Caki2 (cell line): ENCODE measurements around the gene VSX1. TPM values are rescaled to one million over a fixed set of nuclear protein-coding genes. Genes with fewer than 3 reads are reported as not detected.

Source experiments
- DNase-seq: peaks from one replicate; pipeline ENCODE4 v3.0.0-alpha.2; 2015; ENCODE audit warnings: low read depth
- in situ Hi-C: cut with HindIII; loops from 2 replicates; pipeline ENCODE4 v1.10.0; 2016; ENCODE audit warnings: low sequenced_read_pairs, low pct_unique_long_range_greater_than_20kb, mixed read lengths
- total RNA-seq: library from RNA; depleted of rRNA; stranded (reverse); fragments of >200 nt; shearing (Covaris generic); gene quantifications from 2 replicates; pipeline ENCODE4 v1.2.3, GENCODE V29; 2014; ENCODE audit warnings: low replicate concordance

The VSX1 gene
- total RNA-seq, 1 experiment from 2014 or later = not detected

GRCh38 chr20:25047766-25048165 lies 34.2 kb downstream of the VSX1 start:
- DNase-seq = no peak
- in situ Hi-C loops = no loop called here

GRCh38 chr20:25046736-25047666 lies 34.9 kb downstream of the VSX1 start:
- DNase-seq = no peak
- in situ Hi-C loops = no loop called here

GRCh38 chr20:25046181-25046641 lies 35.7 kb downstream of the VSX1 start:
- in situ Hi-C loops = no loop called here
- DNase-seq = no peak

GRCh38 chr20:25045343-25045712 lies 36.6 kb downstream of the VSX1 start:
- DNase-seq = no peak
- in situ Hi-C loops = no loop called here

GRCh38 chr20:25044660-25045342 lies 37.1 kb downstream of the VSX1 start:
- DNase-seq = no peak
- in situ Hi-C loops = no loop called here

DNA sequence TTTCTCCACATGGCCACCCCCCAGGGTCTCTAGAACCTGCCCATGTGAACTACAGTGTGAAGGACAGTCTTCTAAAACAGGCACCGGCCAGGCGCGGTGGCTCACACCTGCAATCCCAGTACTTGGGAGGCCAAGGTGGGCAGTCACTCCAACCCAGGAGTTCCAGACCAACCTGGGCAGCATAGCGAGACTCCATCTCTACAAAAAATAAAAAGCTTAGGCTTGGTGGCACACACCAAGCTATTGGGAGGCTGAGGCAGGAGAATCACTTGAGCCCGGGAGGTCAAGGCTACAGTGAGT lies 37.7 kb downstream of the VSX1 start:
- DNase-seq = no peak
- in situ Hi-C loops = no loop called here

GRCh38 chr20:25043499-25044260 lies 38.3 kb downstream of the VSX1 start:
- no peak for DNase-seq
- in situ Hi-C loops = no loop called here

DNA sequence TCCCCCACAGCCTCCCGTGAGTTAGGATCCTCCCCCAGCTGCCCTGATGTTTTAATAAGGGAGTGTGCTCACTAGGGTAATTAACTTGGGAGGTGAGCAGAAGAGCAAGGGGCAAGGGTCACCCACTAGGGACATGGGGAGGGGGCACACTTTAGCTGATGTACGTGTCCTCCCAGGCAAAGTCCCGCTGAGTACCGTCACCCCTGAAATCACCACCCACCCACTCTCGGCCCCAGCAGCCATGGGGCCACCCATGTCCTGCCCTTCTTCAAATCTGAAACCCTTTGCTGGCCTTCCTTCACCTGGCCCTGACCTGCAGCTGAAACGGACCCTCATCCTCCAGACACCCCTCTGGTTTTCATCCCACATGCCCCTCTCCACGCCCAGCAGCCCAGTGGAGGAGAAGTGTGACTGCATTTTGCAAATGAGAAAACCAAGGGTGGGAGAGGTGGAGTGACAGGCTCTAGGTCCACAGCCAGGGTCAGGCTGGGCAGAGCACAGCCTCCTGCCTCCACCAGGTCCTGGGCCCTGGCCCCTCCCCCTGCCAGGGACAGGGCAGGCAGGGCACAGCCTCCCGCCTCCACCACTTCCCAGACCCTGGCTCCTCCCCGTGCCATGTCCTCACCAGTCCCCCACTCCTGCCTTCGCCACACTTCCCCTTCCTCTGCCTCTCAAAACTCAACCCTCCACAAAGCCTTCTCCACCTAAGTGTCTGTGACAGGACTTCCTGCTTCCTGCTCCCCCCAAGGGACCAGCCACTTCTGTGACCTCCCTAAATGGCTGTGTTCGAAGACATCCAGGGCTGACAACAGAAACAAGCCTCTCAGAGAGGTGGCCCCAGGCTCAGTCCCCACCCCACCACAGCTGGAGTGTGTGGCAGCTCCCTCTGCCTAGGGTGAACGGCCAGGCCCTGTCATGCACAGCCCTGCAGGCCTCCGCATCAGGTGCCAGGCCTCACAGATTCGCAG lies 39.1 kb downstream of the VSX1 start:
- no peak for DNase-seq
- in situ Hi-C loops = no loop called here

GRCh38 chr20:25041813-25042530 lies 40.0 kb downstream of the VSX1 start:
- DNase-seq = no peak

DNA sequence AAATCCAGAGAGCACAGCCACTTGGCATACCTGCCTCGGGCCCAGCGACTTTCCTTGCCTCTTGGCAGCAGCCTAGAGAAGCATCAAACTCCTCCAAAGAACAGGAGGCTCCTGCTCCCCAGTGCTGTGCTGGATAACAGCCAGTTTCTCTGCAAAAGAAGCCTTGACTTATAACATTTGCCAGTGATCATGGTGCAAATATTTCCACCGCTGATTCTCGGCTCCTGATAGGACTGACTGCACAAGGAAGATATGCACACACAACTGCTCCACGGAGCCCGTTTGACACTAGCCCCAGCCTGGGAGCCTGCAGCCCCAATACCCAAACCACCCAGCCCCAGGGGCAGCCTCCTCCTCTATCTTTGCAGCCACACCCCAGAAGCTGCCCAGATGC lies 41.5 kb downstream of the VSX1 start:
- in situ Hi-C loops = no loop called here
- DNase-seq = no peak

More at GRCh38 chr20:25041813-25042530, 40.0 kb downstream of the VSX1 start:
- in situ Hi-C loops = no loop called here

- no peak for DNase-seq
- in situ Hi-C loops = no loop called here
These were observed 42.1 kb downstream of the VSX1 start for GRCh38 chr20:25039697-25040437.

DNA sequence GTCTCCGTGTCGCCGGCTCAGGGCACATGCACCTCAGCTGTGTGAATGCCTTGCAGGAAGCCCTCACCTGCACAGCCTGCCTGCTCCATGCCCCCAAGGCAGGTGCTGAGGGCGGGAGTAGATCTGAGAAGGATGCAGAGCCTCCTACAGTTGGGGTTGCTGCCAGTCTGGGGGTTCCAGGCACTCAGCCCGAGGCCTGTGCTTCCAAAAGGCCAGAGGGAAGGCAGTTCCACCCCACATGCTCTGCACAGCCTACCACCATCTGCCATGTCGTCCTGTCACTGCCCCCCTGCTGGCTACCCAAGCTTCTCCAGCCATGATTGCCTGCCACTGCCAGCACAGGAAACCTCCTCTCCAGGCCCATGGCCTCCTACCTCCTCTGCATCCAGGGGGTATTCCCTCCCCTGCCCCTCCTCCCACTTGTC lies 43.3 kb downstream of the VSX1 start:
- DNase-seq = no peak
- in situ Hi-C loops = no loop called here

GRCh38 chr20:25038103-25038410 lies 43.9 kb downstream of the VSX1 start:
- DNase-seq = no peak

GRCh38 chr20:25037288-25038102 lies 44.4 kb downstream of the VSX1 start:
- no peak for DNase-seq
- in situ Hi-C loops = no loop called here

More at GRCh38 chr20:25038103-25038410, 43.9 kb downstream of the VSX1 start:
- in situ Hi-C loops = no loop called here

DNA sequence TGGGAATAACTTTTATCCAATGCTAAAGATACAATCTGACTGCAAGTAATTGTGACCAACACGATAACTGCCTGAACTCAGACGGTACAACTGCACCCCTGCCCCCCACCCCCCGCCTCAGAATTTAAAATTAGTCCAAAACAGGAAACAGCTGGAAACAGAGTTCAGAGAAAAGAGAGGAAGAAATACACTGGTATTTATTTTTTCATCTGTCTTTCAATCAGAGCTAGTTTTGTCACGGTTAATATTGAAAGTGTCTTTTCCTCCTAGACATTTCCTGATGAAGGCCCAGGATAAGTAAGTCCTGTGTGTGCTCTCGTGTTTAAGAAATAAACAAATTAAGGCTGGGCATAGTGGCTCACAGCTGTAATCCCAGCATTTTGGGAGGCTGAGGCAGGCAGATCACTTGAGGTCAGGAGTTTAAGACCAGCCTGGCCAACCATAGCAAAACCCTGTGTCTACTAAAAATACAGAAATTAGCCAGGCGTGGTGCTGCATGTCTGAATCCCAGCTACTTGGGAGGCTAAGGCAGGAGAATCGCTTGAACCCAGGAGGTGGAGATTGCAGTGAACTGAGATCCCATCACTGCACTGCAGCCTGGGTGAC lies 45.5 kb downstream of the VSX1 start:
- in situ Hi-C loops = no loop called here
- no peak for DNase-seq

DNA sequence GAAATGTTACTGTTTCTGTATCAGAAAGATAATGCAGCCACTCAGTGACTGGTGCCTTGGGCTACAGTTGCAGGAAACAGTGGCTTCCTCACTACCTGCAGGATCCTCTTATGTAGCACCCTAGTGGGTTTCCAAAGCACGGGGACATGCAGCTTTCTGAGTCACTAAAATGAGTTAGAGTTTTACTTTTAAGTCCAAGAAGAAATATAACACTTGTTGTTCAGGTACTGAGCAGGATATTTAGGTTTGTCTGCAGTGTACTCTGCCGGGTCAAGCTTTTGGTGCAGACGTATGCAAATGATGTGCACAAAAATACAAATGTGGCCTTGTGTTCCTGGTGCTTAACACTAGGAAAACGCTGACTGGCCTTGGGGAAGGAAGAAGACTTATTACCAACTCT lies 46.0 kb downstream of the VSX1 start:
- in situ Hi-C loops = no loop called here
- DNase-seq = no peak
